Stimulated activated naive B cell treated with anti-CD40 and anti-IgM and Interleukin-4, amounts not matched to agents 10 μg/mL and 1 μg/mL and 100 μg/mL, for 72 hours (primary cell): ENCODE measurements around the gene BOLL.
A peak's percentile ranks its signal among the peaks of the same experiment; 100 is the strongest.
"Not testable (repeated sequence)": the region's sequence is repeated elsewhere in the genome, so short reads cannot be mapped to it uniquely, and the experiment has no call there.

Experiments
- ATAC-seq, 2 donors: fragments of 150-1000 bp; cut with Tn5 transposase; replicated peaks; 2 replicates each; pipeline ENCODE4 v1.10.0; 2021; ENCODE audit warnings: moderate library complexity in 1 of 2
- DNase-seq: peaks from one replicate; pipeline ENCODE4 v3.0.0; 2021
- H3K27ac Mint-ChIP-seq: one replicate; pipeline ENCODE4 v1.8.0; 2022; ENCODE audit warnings: mild to moderate bottlenecking, mixed read lengths
- H3K27me3 Mint-ChIP-seq, 2 donors: one replicate each; pipeline ENCODE4 v1.8.0; 2022; ENCODE audit warnings: mixed read lengths in 2 of 2
- H3K36me3 Mint-ChIP-seq, 2 donors: one replicate each; pipeline ENCODE4 v1.8.0; 2022; ENCODE audit warnings: mixed read lengths in 2 of 2, mild to moderate bottlenecking in 1 of 2
- H3K4me1 Mint-ChIP-seq, 2 donors: one replicate each; pipeline ENCODE4 v1.8.0; 2022; ENCODE audit warnings: mixed read lengths in 2 of 2, mild to moderate bottlenecking in 1 of 2
- H3K4me3 Mint-ChIP-seq, 2 donors: one replicate each; pipeline ENCODE4 v1.8.0; 2022; ENCODE audit warnings: mild to moderate bottlenecking in 2 of 2, mixed read lengths in 2 of 2, moderate library complexity in 1 of 2
- H3K9me3 Mint-ChIP-seq, 2 donors: one replicate each; pipeline ENCODE4 v1.8.0; 2022; ENCODE audit warnings: mixed read lengths in 2 of 2, mild to moderate bottlenecking in 1 of 2

The BOLL gene

GRCh38 chr2:197706839-197707207 lies 78.3 kb downstream of the BOLL start:
- Mint-ChIP-seq H3K27ac (no peak overlapping the region), H3K4me3 (peak overlapping the region; percentile 92 to 94), H3K4me1 (peaks cover 36 to 52% of the 10 kb centered on the region in 2 donors), H3K9me3 (no peaks in the 10 kb centered on the region), H3K36me3 (peaks cover 17 to 27% of the 10 kb centered on the region in 2 donors), H3K27me3 (peaks cover 2 to 3% of the 10 kb centered on the region in 2 donors)
- ATAC-seq (no peak), DNase-seq (no peak)

- ATAC-seq = no peak
- Mint-ChIP-seq H3K27me3 (peaks cover 8 to 9% of the 10 kb centered on the region in 2 donors), H3K27ac (peak overlapping the region; percentile 94), H3K4me3 (peak overlapping the region; percentile 92 to 94), H3K9me3 (no peaks in the 10 kb centered on the region), H3K4me1 (peaks cover 32 to 47% of the 10 kb centered on the region in 2 donors), H3K36me3 (peaks cover 16 to 23% of the 10 kb centered on the region in 2 donors)
- DNase-seq = no peak
Measured at GRCh38 chr2:197705912-197706838, 78.9 kb downstream of the BOLL start.

- Mint-ChIP-seq H3K36me3 (peaks cover 14 to 21% of the 10 kb centered on the region in 2 donors), H3K4me1 (peaks cover 29 to 45% of the 10 kb centered on the region in 2 donors)
- ATAC-seq = peak; percentile 88 to 93
Measured at GRCh38 chr2:197705121-197705911, 79.8 kb downstream of the BOLL start, which contains the start of gene MARS2. MARS2 (plus strand) TSS chr2:197705369; CDS start chr2:197705406, 37 bp downstream.

GRCh38 chr2:197704434-197705120 lies 80.5 kb downstream of the BOLL start:
- H3K4me1 Mint-ChIP-seq = peaks cover 25 to 37% of the 10 kb centered on the region in 2 donors

More at GRCh38 chr2:197705121-197705911, 79.8 kb downstream of the BOLL start, which contains the start of gene MARS2:
- peak within 1 kb of the TSS; percentile 94 for H3K27ac Mint-ChIP-seq
- no peaks in the 10 kb centered on the region for H3K9me3 Mint-ChIP-seq
- peaks cover 16 to 18% of the 10 kb centered on the region in 2 donors for H3K27me3 Mint-ChIP-seq
- H3K4me3 Mint-ChIP-seq = peak within 1 kb of the TSS; percentile 92 to 94
- DNase-seq = peak; percentile 89

DNA sequence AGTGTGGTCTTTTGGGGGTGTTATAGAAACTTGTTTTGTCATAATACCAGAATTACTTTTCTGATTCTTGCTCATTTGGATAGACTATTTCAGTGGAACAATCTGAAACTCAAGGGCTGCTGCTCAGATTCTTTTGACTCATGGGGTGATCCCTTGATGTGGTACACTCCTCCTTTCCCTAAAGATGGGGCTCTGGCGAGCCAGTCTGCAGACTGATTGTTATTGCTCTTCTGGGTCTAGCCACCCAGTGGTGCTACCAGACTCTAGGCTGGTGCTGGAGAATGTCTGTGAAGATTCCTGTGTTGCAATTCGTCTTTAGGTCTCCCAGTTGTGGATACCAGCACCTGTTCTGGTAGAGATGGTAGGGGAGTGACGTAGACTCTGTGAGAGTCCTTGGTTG lies 84.2 kb downstream of the BOLL start:
- Mint-ChIP-seq H3K27ac (peak overlapping the region; percentile 56), H3K4me1 (peaks cover 3 to 7% of the 10 kb centered on the region in 2 donors), H3K4me3 (no peak overlapping the region), H3K9me3 (no peaks in the 10 kb centered on the region), H3K36me3 (no peaks in the 10 kb centered on the region), H3K27me3 (peaks cover 16 to 22% of the 10 kb centered on the region in 2 donors)
- no peak for ATAC-seq
- no peak for DNase-seq

More at GRCh38 chr2:197704434-197705120, 80.5 kb downstream of the BOLL start:
- Mint-ChIP-seq H3K9me3 (no peaks in the 10 kb centered on the region), H3K36me3 (peaks cover 9 to 14% of the 10 kb centered on the region in 2 donors), H3K27ac (peak overlapping the region; percentile 88), H3K27me3 (peaks cover 16 to 22% of the 10 kb centered on the region in 2 donors), H3K4me3 (peak overlapping the region; percentile 92 to 93)
- ATAC-seq (peak; percentile 57 to 59), DNase-seq (no peak)

DNA sequence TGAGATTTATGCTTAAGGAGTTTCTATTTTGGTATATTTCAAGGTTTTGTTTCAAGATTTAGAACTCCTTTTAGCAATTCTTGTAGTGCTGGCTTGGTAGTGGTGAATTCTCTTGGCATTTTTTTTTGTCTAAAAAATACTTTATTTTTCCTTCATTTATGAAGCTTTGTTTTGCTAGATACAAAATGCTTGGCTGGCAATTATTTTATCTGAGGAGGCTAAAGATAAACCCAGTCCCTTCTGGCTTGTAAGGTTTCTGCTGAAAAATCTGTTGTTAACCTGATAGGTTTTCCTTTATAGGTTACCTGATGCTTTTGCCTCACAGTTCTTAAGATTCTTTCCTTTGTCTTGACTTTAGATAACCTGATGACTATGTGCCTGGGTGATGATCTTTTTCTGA lies 85.4 kb downstream of the BOLL start:
- H3K4me1 Mint-ChIP-seq, ATAC-seq, H3K4me3 Mint-ChIP-seq, H3K36me3 Mint-ChIP-seq, DNase-seq, H3K9me3 Mint-ChIP-seq, H3K27ac Mint-ChIP-seq: not testable (repeated sequence)
- H3K27me3 Mint-ChIP-seq = peaks cover 21 to 28% of the 10 kb centered on the region in 2 donors

DNA sequence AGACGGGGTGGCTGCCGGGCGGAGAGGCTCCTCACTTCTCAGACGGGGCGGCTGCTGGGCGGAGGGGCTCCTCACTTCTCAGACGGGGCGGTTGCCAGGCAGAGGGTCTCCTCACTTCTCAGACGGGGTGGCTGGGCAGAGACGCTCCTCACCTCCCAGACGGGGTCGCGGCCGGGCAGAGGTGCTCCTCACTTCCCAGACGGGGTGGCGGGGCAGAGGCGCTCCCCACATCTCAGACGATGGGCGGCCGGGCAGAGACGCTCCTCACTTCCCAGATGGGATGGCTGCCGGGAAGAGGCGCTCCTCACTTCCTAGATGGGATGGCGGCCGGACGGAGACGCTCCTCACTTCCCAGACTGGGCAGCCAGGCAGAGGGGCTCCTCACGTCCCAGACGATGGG lies 88.5 kb downstream of the BOLL start:
- DNase-seq, H3K36me3 Mint-ChIP-seq, ATAC-seq, H3K9me3 Mint-ChIP-seq, H3K4me3 Mint-ChIP-seq, H3K4me1 Mint-ChIP-seq, H3K27ac Mint-ChIP-seq: not testable (repeated sequence)
- H3K27me3 Mint-ChIP-seq = peaks cover 19 to 25% of the 10 kb centered on the region in 2 donors

DNA sequence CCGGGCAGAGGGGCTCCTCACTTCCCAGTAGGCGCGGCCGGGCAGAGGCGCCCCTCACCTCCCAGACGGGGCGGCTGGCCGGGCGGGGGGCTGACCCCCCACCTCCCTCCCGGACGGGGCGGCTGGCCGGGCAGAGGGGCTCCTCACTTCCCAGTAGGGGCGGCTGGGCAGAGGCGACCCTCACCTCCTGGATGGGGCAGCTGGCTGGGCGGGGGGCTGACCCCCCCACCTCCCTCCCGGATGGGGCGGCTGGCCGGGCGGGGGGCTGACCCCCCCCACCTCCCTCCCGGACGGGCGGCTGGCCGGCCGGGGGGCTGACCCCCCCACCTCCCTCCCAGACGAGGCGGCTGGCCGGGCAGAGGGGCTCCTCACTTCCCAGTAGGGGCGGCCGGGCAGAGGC lies 89.1 kb downstream of the BOLL start:
- not testable (repeated sequence) for H3K36me3 Mint-ChIP-seq, DNase-seq, H3K27ac Mint-ChIP-seq, H3K4me1 Mint-ChIP-seq, H3K9me3 Mint-ChIP-seq, ATAC-seq, H3K4me3 Mint-ChIP-seq
- peaks cover 14 to 19% of the 10 kb centered on the region in 2 donors for H3K27me3 Mint-ChIP-seq

DNA sequence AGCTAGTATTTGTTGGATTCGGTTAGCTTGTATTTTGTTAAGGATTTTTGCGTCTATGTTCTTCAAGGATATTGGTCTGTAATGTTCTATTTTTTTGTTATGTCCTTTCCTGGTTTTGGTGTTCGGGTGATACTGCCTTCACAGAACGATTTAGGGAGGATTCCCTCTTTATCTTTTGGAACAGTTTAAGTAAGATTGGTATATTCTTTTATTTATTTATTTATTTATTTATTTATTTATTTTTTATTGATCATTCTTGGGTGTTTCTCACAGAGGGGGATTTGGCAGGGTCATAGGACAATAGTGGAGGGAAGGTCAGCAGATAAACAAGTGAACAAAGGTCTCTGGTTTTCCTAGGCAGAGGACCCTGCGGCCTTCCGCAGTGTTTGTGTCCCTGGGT lies 89.9 kb downstream of the BOLL start:
- H3K36me3 Mint-ChIP-seq, H3K9me3 Mint-ChIP-seq, DNase-seq, ATAC-seq, H3K27ac Mint-ChIP-seq, H3K4me3 Mint-ChIP-seq, H3K4me1 Mint-ChIP-seq: not testable (repeated sequence)
- H3K27me3 Mint-ChIP-seq = peaks cover 8 to 12% of the 10 kb centered on the region in 2 donors

GRCh38 chr2:197677483-197677882 lies 107.6 kb downstream of the BOLL start:
- no peaks in the 10 kb centered on the region for H3K4me1 Mint-ChIP-seq
- DNase-seq (no peak), ATAC-seq (no peak)
- H3K4me3 Mint-ChIP-seq = no peak overlapping the region
- H3K27me3 Mint-ChIP-seq = peaks cover 5 to 13% of the 10 kb centered on the region in 2 donors
- no peak overlapping the region for H3K27ac Mint-ChIP-seq
- H3K9me3 Mint-ChIP-seq = peaks cover 0 to 2% of the 10 kb centered on the region in 2 donors
- no peaks in the 10 kb centered on the region for H3K36me3 Mint-ChIP-seq

GRCh38 chr2:197677056-197677455 lies 108.1 kb downstream of the BOLL start:
- H3K9me3 Mint-ChIP-seq = no peaks in the 10 kb centered on the region
- H3K4me1 Mint-ChIP-seq = no peaks in the 10 kb centered on the region
- peaks cover 5 to 14% of the 10 kb centered on the region in 2 donors for H3K27me3 Mint-ChIP-seq
- DNase-seq (no peak), ATAC-seq (no peak)
- H3K4me3 Mint-ChIP-seq = no peak overlapping the region
- no peaks in the 10 kb centered on the region for H3K36me3 Mint-ChIP-seq
- no peak overlapping the region for H3K27ac Mint-ChIP-seq
